ENCODE results near the gene HEXIM1. TPM values are rescaled to one million over a fixed set of nuclear protein-coding genes. Genes with fewer than 3 reads are reported as not detected.

The HEXIM1 gene
- total RNA-seq, 1 donor from 2014 or later, result 33.3 TPM

DNA sequence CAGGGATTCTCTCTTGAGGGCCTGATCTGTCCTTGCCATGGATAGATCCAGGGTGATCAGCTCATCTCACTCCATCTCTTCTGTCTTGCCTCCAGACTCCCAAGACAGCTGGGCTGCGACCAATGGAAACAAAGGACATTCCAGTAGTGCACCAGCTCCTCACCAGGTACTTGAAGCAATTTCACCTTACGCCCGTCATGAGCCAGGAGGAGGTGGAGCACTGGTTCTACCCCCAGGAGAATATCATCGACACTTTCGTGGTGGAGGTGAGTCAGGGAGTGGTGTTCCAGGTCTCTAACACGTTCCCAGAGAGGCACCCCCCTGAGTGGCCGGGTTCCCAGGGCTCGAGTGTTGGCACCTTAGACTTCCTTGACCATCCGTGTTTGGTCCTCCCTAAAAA lies 45.4 kb upstream of the HEXIM1 start:
- Mint-ChIP-seq H3K27ac (no peak overlapping the region), H3K9me3 (ENCODE audit: low read depth) (no peaks in the 10 kb centered on the region), H3K4me3 (ENCODE audit: low read depth) (no peak overlapping the region), H3K4me1 (ENCODE audit: low read depth) (no peaks in the 10 kb centered on the region), H3K36me3 (ENCODE audit: insufficient read depth) (peaks cover 19% of the 10 kb centered on the region), H3K27me3 (no peaks in the 10 kb centered on the region)
- no peak for TF ChIP-seq CTCF (IDR thresholded peaks at IDR 0.05; ENCODE audit: unreplicated experiment)
- DNase-seq (ENCODE audit: low spot score, unreplicated experiment), result no peak

DNA sequence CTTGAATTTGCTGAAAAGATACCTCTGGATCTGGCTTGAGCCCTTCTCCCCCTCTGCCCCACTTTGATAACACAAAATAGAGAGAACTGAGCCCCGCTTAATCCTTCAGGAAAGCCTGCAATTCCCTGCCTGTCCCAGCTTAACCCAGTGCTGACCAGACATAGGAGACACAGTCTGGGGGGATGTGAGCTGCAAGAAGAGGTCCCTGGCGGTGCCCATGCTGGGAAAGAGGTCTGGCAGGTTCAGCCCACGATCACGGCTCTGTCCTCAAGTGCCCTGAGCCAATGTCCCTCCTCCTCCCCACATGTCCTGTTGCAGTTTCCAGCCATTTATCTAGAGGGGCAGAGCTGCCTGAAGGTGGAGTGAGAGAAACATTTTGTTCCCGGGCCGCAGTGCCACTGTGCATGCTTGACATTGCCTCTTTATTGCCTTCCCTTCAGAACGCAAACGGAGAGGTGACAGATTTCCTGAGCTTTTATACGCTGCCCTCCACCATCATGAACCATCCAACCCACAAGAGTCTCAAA lies 44.9 kb upstream of the HEXIM1 start:
- no peak for TF ChIP-seq CTCF (IDR thresholded peaks at IDR 0.05; ENCODE audit: unreplicated experiment)
- H3K9me3 Mint-ChIP-seq (ENCODE audit: low read depth), result no peaks in the 10 kb centered on the region
- H3K4me3 Mint-ChIP-seq (ENCODE audit: low read depth), result no peak overlapping the region
- DNase-seq (ENCODE audit: low spot score, unreplicated experiment), result no peak
- no peak overlapping the region for H3K27ac Mint-ChIP-seq
- peaks cover 15% of the 10 kb centered on the region for H3K36me3 Mint-ChIP-seq (ENCODE audit: insufficient read depth)
- H3K4me1 Mint-ChIP-seq (ENCODE audit: low read depth), result no peaks in the 10 kb centered on the region
- H3K27me3 Mint-ChIP-seq, result no peaks in the 10 kb centered on the region

DNA sequence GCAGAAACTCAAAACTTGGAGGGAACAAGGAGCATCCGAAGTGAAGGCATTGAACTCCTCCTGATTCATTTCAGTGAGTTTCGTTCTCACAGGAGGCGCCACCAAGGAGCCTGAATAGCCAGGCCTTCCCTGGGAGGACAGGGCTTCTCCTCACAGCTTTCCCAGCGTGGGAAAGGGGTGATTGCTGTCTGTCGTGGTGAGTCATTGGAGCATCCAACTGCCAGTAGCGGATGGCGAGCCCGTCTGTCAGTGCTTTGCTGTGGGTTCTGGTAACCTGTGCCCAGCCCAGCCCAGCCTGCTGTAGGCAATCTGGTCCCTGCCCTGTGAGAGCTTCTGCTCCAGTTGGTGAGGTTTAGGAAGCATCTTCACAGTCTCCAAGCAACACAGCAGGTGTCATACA lies 44.2 kb upstream of the HEXIM1 start:
- no peak for DNase-seq (ENCODE audit: low spot score, unreplicated experiment)
- H3K4me3 Mint-ChIP-seq (ENCODE audit: low read depth), result no peak overlapping the region
- H3K27ac Mint-ChIP-seq, result peak overlapping the region; percentile 62
- TF ChIP-seq CTCF (IDR thresholded peaks at IDR 0.05; ENCODE audit: unreplicated experiment), result no peak
- no peaks in the 10 kb centered on the region for H3K27me3 Mint-ChIP-seq
- peaks cover 15% of the 10 kb centered on the region for H3K36me3 Mint-ChIP-seq (ENCODE audit: insufficient read depth)
- H3K4me1 Mint-ChIP-seq (ENCODE audit: low read depth), result no peaks in the 10 kb centered on the region
- H3K9me3 Mint-ChIP-seq (ENCODE audit: low read depth), result no peaks in the 10 kb centered on the region

- peaks cover 13% of the 10 kb centered on the region for H3K36me3 Mint-ChIP-seq (ENCODE audit: insufficient read depth)
- no peaks in the 10 kb centered on the region for H3K27me3 Mint-ChIP-seq
- H3K4me1 Mint-ChIP-seq (ENCODE audit: low read depth), result no peaks in the 10 kb centered on the region
- no peak overlapping the region for H3K4me3 Mint-ChIP-seq (ENCODE audit: low read depth)
- no peak for TF ChIP-seq CTCF (IDR thresholded peaks at IDR 0.05; ENCODE audit: unreplicated experiment)
- H3K9me3 Mint-ChIP-seq (ENCODE audit: low read depth), result no peaks in the 10 kb centered on the region
- DNase-seq (ENCODE audit: low spot score, unreplicated experiment), result no peak
- peak overlapping the region; percentile 62 for H3K27ac Mint-ChIP-seq
These were observed 43.8 kb upstream of the HEXIM1 start for GRCh38 chr17:45104497-45104896.

GRCh38 chr17:45104907-45105624 lies 43.2 kb upstream of the HEXIM1 start:
- Mint-ChIP-seq H3K27ac (no peak overlapping the region), H3K36me3 (ENCODE audit: insufficient read depth) (peaks cover 13% of the 10 kb centered on the region), H3K4me1 (ENCODE audit: low read depth) (no peaks in the 10 kb centered on the region), H3K27me3 (no peaks in the 10 kb centered on the region), H3K4me3 (ENCODE audit: low read depth) (no peak overlapping the region), H3K9me3 (ENCODE audit: low read depth) (no peaks in the 10 kb centered on the region)
- no peak for TF ChIP-seq CTCF (IDR thresholded peaks at IDR 0.05; ENCODE audit: unreplicated experiment)
- DNase-seq (ENCODE audit: low spot score, unreplicated experiment), result no peak
